Testis (tissue), 3 donors: ENCODE measurements around the gene ATP1B3. TPM values are rescaled to one million over a fixed set of nuclear protein-coding genes. Genes with fewer than 3 reads are reported as not detected.

Experiments used
- DNase-seq: peaks from one replicate; pipeline ENCODE4 v3.0.0-alpha.2; 2019
- H3K27ac ChIP-seq, 2 donors: fragments of 200-600 bp; sonication (generic); one replicate each; pipeline ENCODE4 v1.5.1; 2019
- H3K27me3 ChIP-seq: fragments of 200-600 bp; sonication (generic); one replicate; pipeline ENCODE4 v1.5.1; 2019
- H3K36me3 ChIP-seq: fragments of 200-600 bp; sonication (generic); one replicate; pipeline ENCODE4 v1.5.1; 2017; ENCODE audit warnings: low read depth; ENCODE audit errors: missing control alignments
- H3K4me1 ChIP-seq: fragments of 200-600 bp; sonication (generic); one replicate; pipeline ENCODE4 v1.5.1; 2019
- H3K4me3 ChIP-seq, 2 donors: fragments of 200-600 bp; sonication (generic); one replicate each; pipeline ENCODE4 v1.5.1; 2017 to 2019
- H3K9me3 ChIP-seq: fragments of 200-600 bp; sonication (generic); one replicate; pipeline ENCODE4 v1.5.1; 2017
- CTCF ChIP-seq, 3 experiments: fragments of 450-650 bp in 2 of 3; fragments of 200-600 bp in 1 of 3; sonication (generic) in 1 of 3; IDR thresholded peaks; one replicate each; pipeline ENCODE4 v1.5.1; 2016 to 2019; ENCODE audit warnings: antibody characterized with exemption in 3 of 3, mild to moderate bottlenecking in 2 of 3, moderate library complexity in 1 of 3
- POLR2A ChIP-seq: fragments of 450-650 bp; IDR thresholded peaks from one replicate; pipeline ENCODE4 v1.6.1; 2017; ENCODE audit warnings: antibody characterized with exemption, mild to moderate bottlenecking, moderate library complexity
- WGBS, 2 donors: methylation state at CpG; one replicate each; pipeline ENCODE4 v1.1.5; 2018; 5-methylcytosine and 5-hydroxymethylcytosine counted together
- intact Hi-C: fragments of 100-400 bp; cut with DNase I; formaldehyde crosslinking; loops from one replicate; pipeline ENCODE4 v1.15.1; 2023; ENCODE audit warnings: low total_unique reads
- polyA plus RNA-seq: library from polyadenylated mRNA; stranded (reverse); fragments of 350-450 nt; fragmentation: Illumina TruSeq; extraction: RNeasy Lipid Tissue Mini Kit (QIAGEN cat#74804); gene quantifications from one replicate; pipeline ENCODE4 v1.2.3, GENCODE V29; 2014; ENCODE audit warnings: low read depth, low replicate concordance; ENCODE audit not compliant: insufficient read depth
- total RNA-seq, 2 donors: library from RNA; depleted of rRNA; stranded (reverse); fragments of >200 nt; gene quantifications; one replicate each; pipeline ENCODE4 v1.2.3, GENCODE V29; 2016

ATP1B3 gene
- total and polyA plus RNA-seq, 3 donors from 2014 or later, result 47.1 to 147 (median 79.5) TPM

GRCh38 chr3:141860766-141861513, 15.5 kb upstream of the ATP1B3 start:
- WGBS, 2 donors, result 68 to 70% methylated on average over 8 of the region's 8 CpGs

GRCh38 chr3:141862279-141862816, 14.1 kb upstream of the ATP1B3 start:
- TF ChIP-seq CTCF (IDR thresholded peaks at IDR 0.05) (no peak), POLR2A (no peak)
- 91 to 94% methylated on average over 3 of the region's 3 CpGs for WGBS, 2 donors

More at GRCh38 chr3:141860766-141861513, 15.5 kb upstream of the ATP1B3 start:
- DNase-seq, result no peak
- intact Hi-C loops, result no loop called here
- TF ChIP-seq CTCF (IDR thresholded peaks at IDR 0.05) (no peak), POLR2A (no peak)
- Histone ChIP-seq H3K4me1 (no peaks in the 10 kb centered on the region), H3K36me3 (no peaks in the 10 kb centered on the region), H3K27ac (no peak overlapping the region), H3K27me3 (no peaks in the 10 kb centered on the region), H3K4me3 (no peak overlapping the region), H3K9me3 (no peaks in the 10 kb centered on the region)

GRCh38 chr3:141863491-141863890, 13.0 kb upstream of the ATP1B3 start:
- WGBS, 2 donors, result 34 to 47% methylated on average over 1 of the region's 1 CpG
- Histone ChIP-seq H3K36me3 (no peaks in the 10 kb centered on the region), H3K4me3 (no peak overlapping the region), H3K27me3 (no peaks in the 10 kb centered on the region), H3K9me3 (no peaks in the 10 kb centered on the region), H3K4me1 (no peaks in the 10 kb centered on the region), H3K27ac (no peak overlapping the region)
- no peak for DNase-seq
- TF ChIP-seq POLR2A (no peak), CTCF (IDR thresholded peaks at IDR 0.05) (no peak)
- intact Hi-C loops, result no loop called here

More at GRCh38 chr3:141862279-141862816, 14.1 kb upstream of the ATP1B3 start:
- no peaks in the 10 kb centered on the region for H3K9me3 ChIP-seq
- no peak overlapping the region for H3K27ac ChIP-seq
- DNase-seq, result no peak
- intact Hi-C loops, result no loop called here
- no peak overlapping the region for H3K4me3 ChIP-seq
- no peaks in the 10 kb centered on the region for H3K4me1 ChIP-seq
- H3K27me3 ChIP-seq, result no peaks in the 10 kb centered on the region
- H3K36me3 ChIP-seq, result no peaks in the 10 kb centered on the region

- DNase-seq, result no peak
- Histone ChIP-seq H3K4me1 (no peaks in the 10 kb centered on the region), H3K4me3 (no peak overlapping the region), H3K27ac (no peak overlapping the region), H3K27me3 (no peaks in the 10 kb centered on the region), H3K9me3 (no peaks in the 10 kb centered on the region), H3K36me3 (no peaks in the 10 kb centered on the region)
- WGBS, 2 donors, result 81 to 90% methylated on average over 4 of the region's 4 CpGs
- no peak for TF ChIP-seq POLR2A
- TF ChIP-seq CTCF (IDR thresholded peaks at IDR 0.05), result no peak
- intact Hi-C loops, result no loop called here
These were observed 12.0 kb upstream of the ATP1B3 start for GRCh38 chr3:141864281-141864970.
